Activated CD4-positive, alpha-beta memory T cell treated with anti-CD3 and anti-CD28 coated beads for 36 hours (primary cell): ENCODE measurements around the gene ANP32E. TPM values are rescaled to one million over a fixed set of nuclear protein-coding genes. Genes with fewer than 3 reads are reported as not detected.
A peak's percentile ranks its signal among the peaks of the same experiment; 100 is the strongest.
"Not testable (repeated sequence)": the region's sequence is repeated elsewhere in the genome, so short reads cannot be mapped to it uniquely, and the experiment has no call there.

Source experiments
- CTCF ChIA-PET: fragments of 350-600 bp; sonication (Branson Sonifier 250); formaldehyde crosslinking; loops from one replicate; lab custom pipeline; 2021; ENCODE audit warnings: antibody characterized with exemption, inconsistent platforms; lab: Charles Lee
- POLR2A ChIA-PET: fragments of 350-600 bp; sonication (Branson Sonifier 250); formaldehyde crosslinking; loops from one replicate; lab custom pipeline; 2021; ENCODE audit warnings: antibody characterized with exemption; lab: Charles Lee
- DNase-seq: peaks from one replicate; pipeline ENCODE4 v3.0.0-alpha.2; 2020
- H3K27ac Mint-ChIP-seq: one replicate; pipeline ENCODE4 v1.8.0; 2021; ENCODE audit warnings: mixed read lengths
- H3K27me3 Mint-ChIP-seq: one replicate; pipeline ENCODE4 v1.8.0; 2021; ENCODE audit warnings: mixed read lengths
- H3K36me3 Mint-ChIP-seq: one replicate; pipeline ENCODE4 v1.8.0; 2021; ENCODE audit warnings: mixed read lengths
- H3K4me1 Mint-ChIP-seq: one replicate; pipeline ENCODE4 v1.8.0; 2021; ENCODE audit warnings: low read depth, mixed read lengths
- H3K4me3 Mint-ChIP-seq: one replicate; pipeline ENCODE4 v1.8.0; 2021; ENCODE audit warnings: mild to moderate bottlenecking, mixed read lengths
- H3K9me3 Mint-ChIP-seq: one replicate; pipeline ENCODE4 v1.8.0; 2021; ENCODE audit warnings: mixed read lengths
- intact Hi-C: fragments of 100-400 bp; cut with micrococcal nuclease; formaldehyde crosslinking; loops from one replicate; pipeline ENCODE4 v1.15.1; 2023
- total RNA-seq, 2 experiments: library from RNA; stranded (reverse); gene quantifications; one replicate each; pipeline ENCODE4 v1.2.3, GENCODE V29; 2021

The ANP32E gene
- total RNA-seq, 2 experiments from 2014 or later: 224 to 228 TPM

DNA sequence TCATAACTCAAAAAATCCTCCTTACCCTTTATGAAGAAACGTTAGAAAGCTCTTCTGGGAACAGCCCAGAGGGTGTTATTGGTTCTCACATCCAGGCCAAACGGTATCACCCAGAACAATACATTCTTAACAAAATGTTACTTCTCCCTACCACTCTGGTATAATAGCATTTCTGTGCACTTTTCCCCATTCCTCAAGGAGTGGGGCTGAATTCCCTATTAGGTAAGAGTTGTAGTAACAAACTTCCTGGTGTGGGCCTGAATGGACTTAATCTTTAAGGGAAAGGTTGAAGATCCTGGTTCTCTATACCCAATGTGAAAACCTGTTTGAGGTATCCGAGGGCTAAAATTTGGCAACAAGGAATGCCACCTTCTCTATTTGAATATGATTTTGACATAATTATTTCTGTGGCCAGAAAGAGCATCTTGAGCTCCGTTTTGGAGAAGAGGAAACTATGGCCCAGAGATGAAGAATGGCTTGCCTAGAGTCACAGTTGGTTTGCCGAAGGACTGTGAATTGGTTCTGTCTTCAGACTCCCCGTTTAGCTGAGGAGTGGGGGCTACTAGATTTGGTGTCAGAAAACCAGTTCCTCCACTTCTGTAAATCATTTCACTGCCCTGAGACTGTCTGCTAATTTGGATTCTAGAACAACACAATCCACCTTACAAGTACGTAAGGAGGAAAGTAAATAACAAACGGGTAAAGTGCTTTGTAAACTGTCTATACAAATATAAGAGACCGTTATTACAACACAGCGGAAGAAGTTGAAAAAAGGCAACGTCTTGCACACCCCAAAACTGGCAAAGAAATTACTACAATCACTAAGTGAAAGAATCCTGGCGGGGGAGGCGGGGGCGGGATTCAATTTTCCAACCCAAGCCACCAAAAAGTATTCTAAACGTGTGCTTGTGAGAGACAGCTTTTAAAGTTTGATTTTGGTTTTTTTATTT, 2.3 kb downstream of the ANP32E start:
- Mint-ChIP-seq H3K27me3 (no peaks in the 10 kb centered on the region), H3K4me1 (peaks cover 17% of the 10 kb centered on the region), H3K4me3 (no peak overlapping the region), H3K9me3 (no peaks in the 10 kb centered on the region), H3K36me3 (peaks cover 32% of the 10 kb centered on the region), H3K27ac (no peak overlapping the region)
- ChIA-PET CTCF (interaction anchor here (0.7 to 1.5 kb wide), 3 partner anchors 16 to 47 kb away, joined by 3 to 4 read pairs (median 3); no protein-coding TSS in a partner anchor), POLR2A (interaction anchor here (0.7 to 2.3 kb wide), 10 partner anchors 19 to 1078 kb away, joined by 3 to 9 read pairs (median 4); partner anchors contain the start of genes MCL1 and RPRD2)
- intact Hi-C loops: loop anchor here (1.0 to 10.0 kb wide), 6 partner anchors 19 to 741 kb away; partner anchors contain the start of genes CERS2, RPRD2 and TARS2
- peak; percentile 80 for DNase-seq

- not testable (repeated sequence) for H3K27ac Mint-ChIP-seq, H3K4me3 Mint-ChIP-seq, H3K9me3 Mint-ChIP-seq, H3K27me3 Mint-ChIP-seq, DNase-seq
- Mint-ChIP-seq H3K4me1 (peaks cover 17% of the 10 kb centered on the region), H3K36me3 (peaks cover 35% of the 10 kb centered on the region)
- intact Hi-C loops: loop anchor here (10.0 kb wide), 3 partner anchors 332 to 742 kb away; partner anchors contain the start of gene CERS2
- POLR2A ChIA-PET: interaction anchor here (1.0 to 2.3 kb wide), 4 partner anchors 18 to 348 kb away, joined by 3 to 9 read pairs (median 5); partner anchors contain the start of gene RPRD2
- CTCF ChIA-PET: interaction anchor here (0.7 to 1.5 kb wide), 4 partner anchors 15 to 158 kb away, joined by 3 to 4 read pairs (median 3); no protein-coding TSS in a partner anchor
Measured at GRCh38 chr1:150232921-150233320, 3.0 kb downstream of the ANP32E start.

GRCh38 chr1:150228246-150228645, 7.7 kb downstream of the ANP32E start:
- H3K9me3 Mint-ChIP-seq, CTCF ChIA-PET, H3K4me3 Mint-ChIP-seq, intact Hi-C loops, H3K27ac Mint-ChIP-seq, DNase-seq, H3K27me3 Mint-ChIP-seq: not testable (repeated sequence)
- Mint-ChIP-seq H3K36me3 (peaks cover 51% of the 10 kb centered on the region), H3K4me1 (peaks cover 12% of the 10 kb centered on the region)
- POLR2A ChIA-PET: interaction anchor here (0.6 kb wide), 1 partner anchor 116 kb away, joined by 3 read pairs; no protein-coding TSS in a partner anchor

DNA sequence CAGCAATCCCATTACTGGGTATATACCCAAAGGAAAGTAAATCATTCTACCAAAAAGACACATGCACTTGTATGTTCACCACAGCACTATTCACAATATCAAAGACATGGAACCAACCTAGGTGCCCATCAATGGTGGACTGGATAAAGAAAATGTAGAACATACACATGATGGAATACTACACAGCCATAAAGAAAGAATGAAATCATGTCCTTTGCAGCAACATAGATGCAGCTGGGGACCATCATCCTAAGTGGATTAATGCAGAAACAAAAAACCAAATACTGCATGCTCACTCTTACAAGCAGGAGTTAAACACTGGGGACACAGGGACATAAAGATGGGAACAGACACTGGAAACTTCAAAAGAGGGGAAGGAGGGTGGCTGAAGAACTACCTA, 8.7 kb downstream of the ANP32E start:
- Mint-ChIP-seq H3K27ac (no peak overlapping the region), H3K4me1 (peaks cover 5% of the 10 kb centered on the region), H3K36me3 (peaks cover 53% of the 10 kb centered on the region), H3K4me3 (no peak overlapping the region), H3K27me3 (no peaks in the 10 kb centered on the region), H3K9me3 (no peaks in the 10 kb centered on the region)
- no peak for DNase-seq
- ChIA-PET CTCF (no interaction called here), POLR2A (no interaction called here)
- intact Hi-C loops: no loop called here

GRCh38 chr1:150226486-150226885, 9.4 kb downstream of the ANP32E start:
- ChIA-PET CTCF (no interaction called here), POLR2A (interaction anchor here (0.7 kb wide), 1 partner anchor 249 kb away, joined by 4 read pairs; no protein-coding TSS in a partner anchor)
- intact Hi-C loops: no loop called here
- Mint-ChIP-seq H3K27ac (no peak overlapping the region), H3K36me3 (peaks cover 55% of the 10 kb centered on the region), H3K4me1 (peaks cover 2% of the 10 kb centered on the region), H3K27me3 (no peaks in the 10 kb centered on the region), H3K9me3 (no peaks in the 10 kb centered on the region), H3K4me3 (no peak overlapping the region)
- DNase-seq: no peak

GRCh38 chr1:150225546-150225945, 10.4 kb downstream of the ANP32E start:
- H3K27me3 Mint-ChIP-seq: no peaks in the 10 kb centered on the region
- H3K9me3 Mint-ChIP-seq: no peaks in the 10 kb centered on the region
- ChIA-PET CTCF (no interaction called here), POLR2A (interaction anchor here (0.7 kb wide), 1 partner anchor 248 kb away, joined by 4 read pairs; no protein-coding TSS in a partner anchor)
- DNase-seq: no peak
- peaks cover 2% of the 10 kb centered on the region for H3K4me1 Mint-ChIP-seq
- intact Hi-C loops: no loop called here
- peaks cover 50% of the 10 kb centered on the region for H3K36me3 Mint-ChIP-seq
- no peak overlapping the region for H3K27ac Mint-ChIP-seq
- no peak overlapping the region for H3K4me3 Mint-ChIP-seq

DNA sequence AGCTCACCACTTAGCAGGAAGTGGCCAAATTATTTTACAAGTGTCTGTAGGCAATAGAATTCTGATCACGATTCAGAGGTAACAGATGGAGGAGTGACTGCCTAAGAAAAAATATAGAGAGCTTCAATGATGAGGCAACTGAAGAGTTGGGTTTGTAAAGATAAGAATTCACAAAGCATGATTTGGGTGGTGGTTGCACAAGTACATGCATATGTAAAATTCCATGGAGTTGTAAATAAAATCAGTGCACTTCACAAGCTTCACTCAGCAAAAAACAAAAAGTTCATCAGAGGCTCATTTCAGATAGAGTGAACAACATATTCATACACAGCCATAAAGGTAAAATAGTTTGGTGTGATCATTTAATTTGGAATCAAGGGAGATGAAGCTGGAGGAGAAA, 10.9 kb downstream of the ANP32E start:
- intact Hi-C loops: no loop called here
- Mint-ChIP-seq H3K27me3 (no peaks in the 10 kb centered on the region), H3K4me1 (peaks cover 2% of the 10 kb centered on the region), H3K36me3 (peaks cover 48% of the 10 kb centered on the region), H3K4me3 (no peak overlapping the region), H3K9me3 (no peaks in the 10 kb centered on the region), H3K27ac (no peak overlapping the region)
- no peak for DNase-seq
- POLR2A ChIA-PET: no interaction called here
- CTCF ChIA-PET: no interaction called here

- peaks cover 31% of the 10 kb centered on the region for H3K36me3 Mint-ChIP-seq
- H3K4me1 Mint-ChIP-seq: peaks cover 2% of the 10 kb centered on the region
- CTCF ChIA-PET: no interaction called here
- DNase-seq: no peak
- intact Hi-C loops: no loop called here
- no peaks in the 10 kb centered on the region for H3K9me3 Mint-ChIP-seq
- POLR2A ChIA-PET: no interaction called here
- H3K27ac Mint-ChIP-seq: no peak overlapping the region
- no peak overlapping the region for H3K4me3 Mint-ChIP-seq
- no peaks in the 10 kb centered on the region for H3K27me3 Mint-ChIP-seq
Measured at GRCh38 chr1:150221552-150221951, 14.4 kb downstream of the ANP32E start.

DNA sequence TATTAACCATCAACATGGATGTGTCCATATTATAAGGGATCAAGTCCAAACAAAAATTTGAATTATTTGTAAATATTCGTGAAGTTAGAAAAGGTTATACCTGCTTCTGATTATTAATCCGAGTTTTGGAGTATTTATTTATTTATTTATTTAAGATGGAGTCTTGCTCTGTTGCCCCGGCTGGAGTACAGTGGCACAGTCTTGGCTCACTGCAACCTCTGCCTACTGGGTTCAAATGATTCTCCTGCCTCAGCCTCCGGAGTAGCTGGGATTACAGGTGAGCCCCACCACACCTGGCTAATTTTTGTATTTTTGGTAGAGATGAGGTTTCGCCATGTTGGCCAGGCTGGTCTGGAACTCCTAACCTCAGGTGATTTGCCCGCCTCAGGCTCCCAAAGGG, 20.1 kb downstream of the ANP32E start:
- intact Hi-C loops, DNase-seq, CTCF ChIA-PET: not testable (repeated sequence)

GRCh38 chr1:150214099-150214756, 21.7 kb downstream of the ANP32E start:
- H3K36me3 Mint-ChIP-seq, H3K27me3 Mint-ChIP-seq, DNase-seq, H3K9me3 Mint-ChIP-seq: not testable (repeated sequence)
- POLR2A ChIA-PET: interaction anchor here (1.4 kb wide), 1 partner anchor 19 kb away, joined by 6 read pairs; no protein-coding TSS in a partner anchor
- CTCF ChIA-PET: interaction anchor here (0.7 to 1.4 kb wide), 2 partner anchors 9 to 41 kb away, joined by 3 to 4 read pairs; no protein-coding TSS in a partner anchor
- Mint-ChIP-seq H3K4me3 (peak overlapping the region; percentile 87), H3K4me1 (peaks cover 14% of the 10 kb centered on the region), H3K27ac (peak overlapping the region; percentile 96)
- intact Hi-C loops: loop anchor here (1.0 kb wide), 1 partner anchor 20 kb away; no protein-coding TSS in a partner anchor

More for the DNA sequence above, 20.1 kb downstream of the ANP32E start:
- H3K36me3 Mint-ChIP-seq, H3K27me3 Mint-ChIP-seq, H3K4me3 Mint-ChIP-seq, POLR2A ChIA-PET, H3K27ac Mint-ChIP-seq, H3K9me3 Mint-ChIP-seq: not testable (repeated sequence)
- H3K4me1 Mint-ChIP-seq: peaks cover 14% of the 10 kb centered on the region

DNA sequence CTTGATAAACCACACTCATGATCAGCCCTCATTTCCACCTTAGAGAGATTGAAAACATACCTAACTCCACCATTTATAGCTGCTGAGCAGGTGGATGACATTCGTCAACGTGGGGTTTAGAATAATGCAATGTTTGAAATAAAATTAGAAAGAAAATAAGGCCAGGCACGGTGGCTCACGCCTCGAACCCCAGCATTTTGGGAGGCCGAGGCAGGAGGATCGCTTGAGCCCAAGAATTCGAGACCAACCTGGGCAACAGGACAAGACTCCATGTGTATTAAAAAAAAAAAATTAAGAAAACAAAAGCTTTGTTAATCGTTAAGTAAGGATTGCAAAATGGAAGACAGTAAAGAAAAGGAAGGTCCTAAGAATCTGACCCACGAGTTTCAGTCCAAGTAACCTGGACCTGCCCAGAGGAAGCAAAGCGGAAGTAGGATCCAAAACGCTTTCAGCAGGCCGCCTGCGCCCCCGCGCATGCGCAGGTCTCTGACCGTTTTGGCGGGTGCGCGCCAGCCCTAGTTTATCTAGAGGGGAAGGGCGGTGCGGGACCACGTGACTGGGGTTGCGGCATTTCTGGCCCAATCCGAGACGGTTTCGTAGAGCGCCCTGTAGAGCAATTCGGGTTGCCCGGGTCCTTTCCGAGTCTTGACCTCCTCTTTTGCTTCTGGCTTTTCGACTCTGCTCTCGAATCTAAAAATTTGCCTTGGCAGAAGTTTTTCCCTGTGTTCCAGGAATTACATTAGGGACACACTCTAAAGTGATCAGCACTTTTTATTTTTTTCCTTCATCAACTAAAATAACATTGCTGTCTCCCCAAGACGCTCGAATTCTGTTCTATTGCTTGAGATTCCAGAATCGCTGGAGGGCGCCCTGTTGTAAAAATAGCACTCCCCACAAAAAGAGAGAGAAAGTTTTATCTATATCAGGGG, 22.5 kb downstream of the ANP32E start:
- no peaks in the 10 kb centered on the region for H3K36me3 Mint-ChIP-seq
- intact Hi-C loops: loop anchor here (1.0 kb wide), 2 partner anchors 21 to 108 kb away; partner anchors contain the start of gene PRPF3
- POLR2A ChIA-PET: no interaction called here
- DNase-seq: peak; percentile 96
- CTCF ChIA-PET: interaction anchor here (1.6 kb wide), 1 partner anchor 26 kb away, joined by 3 read pairs; no protein-coding TSS in a partner anchor
- H3K4me3 Mint-ChIP-seq: peak overlapping the region; percentile 87
- peaks cover 14% of the 10 kb centered on the region for H3K4me1 Mint-ChIP-seq
- H3K27me3 Mint-ChIP-seq: no peaks in the 10 kb centered on the region
- H3K9me3 Mint-ChIP-seq: no peaks in the 10 kb centered on the region
- H3K27ac Mint-ChIP-seq: peak overlapping the region; percentile 96
